NB4 (cell line): ENCODE data around the gene CIB2.

Experiments used
- MYC ChIP-seq: IDR thresholded peaks from 2 replicates; pipeline ENCODE4 v1.6.1; 2011; ENCODE audit warnings: low read depth, low read length
- TF ChIP-seq, protein P1 (sequence below): IDR thresholded peaks from one replicate; pipeline ENCODE4 v1.5.1; 2012; ENCODE audit warnings: low read depth, low read length

DNA sequence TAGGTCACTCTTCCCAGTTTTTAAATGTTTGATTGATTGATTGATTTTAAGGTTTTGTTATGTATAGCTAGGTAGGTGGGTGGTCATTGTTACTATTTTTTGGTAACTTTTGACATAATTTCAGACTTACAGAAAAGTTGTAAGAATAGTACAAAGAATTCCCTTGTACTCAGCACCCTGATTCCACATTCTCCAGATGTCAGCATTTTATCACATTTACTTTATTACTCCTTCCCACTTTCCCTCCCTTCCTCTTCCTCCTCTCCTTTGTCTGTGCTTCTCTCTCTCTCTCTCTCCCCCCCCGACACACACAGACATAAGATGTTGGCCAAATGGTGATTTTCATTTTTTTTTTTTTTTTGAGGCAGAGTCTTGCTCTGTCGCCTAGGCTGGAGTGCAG is 32.8 kb upstream of the CIB2 start:
- TF ChIP-seq, protein P1, sequence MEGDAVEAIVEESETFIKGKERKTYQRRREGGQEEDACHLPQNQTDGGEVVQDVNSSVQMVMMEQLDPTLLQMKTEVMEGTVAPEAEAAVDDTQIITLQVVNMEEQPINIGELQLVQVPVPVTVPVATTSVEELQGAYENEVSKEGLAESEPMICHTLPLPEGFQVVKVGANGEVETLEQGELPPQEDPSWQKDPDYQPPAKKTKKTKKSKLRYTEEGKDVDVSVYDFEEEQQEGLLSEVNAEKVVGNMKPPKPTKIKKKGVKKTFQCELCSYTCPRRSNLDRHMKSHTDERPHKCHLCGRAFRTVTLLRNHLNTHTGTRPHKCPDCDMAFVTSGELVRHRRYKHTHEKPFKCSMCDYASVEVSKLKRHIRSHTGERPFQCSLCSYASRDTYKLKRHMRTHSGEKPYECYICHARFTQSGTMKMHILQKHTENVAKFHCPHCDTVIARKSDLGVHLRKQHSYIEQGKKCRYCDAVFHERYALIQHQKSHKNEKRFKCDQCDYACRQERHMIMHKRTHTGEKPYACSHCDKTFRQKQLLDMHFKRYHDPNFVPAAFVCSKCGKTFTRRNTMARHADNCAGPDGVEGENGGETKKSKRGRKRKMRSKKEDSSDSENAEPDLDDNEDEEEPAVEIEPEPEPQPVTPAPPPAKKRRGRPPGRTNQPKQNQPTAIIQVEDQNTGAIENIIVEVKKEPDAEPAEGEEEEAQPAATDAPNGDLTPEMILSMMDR: no peak
- TF ChIP-seq MYC: no peak
